Measurements from ENCODE around the gene MYO3B.

MYO3B gene

GRCh38 chr2:170235860-170236679 is 58.1 kb downstream of the MYO3B start:
- peak; percentile 76 for DNase-seq (ENCODE audit: low spot score)

GRCh38 chr2:170236680-170237047 is 58.7 kb downstream of the MYO3B start:
- DNase-seq (ENCODE audit: low spot score), result no peak

- no peak for DNase-seq (ENCODE audit: low spot score)
Measured at GRCh38 chr2:170237572-170238120, 59.7 kb downstream of the MYO3B start.

- no peak for DNase-seq (ENCODE audit: low spot score)
Measured at GRCh38 chr2:170238776-170239175, 60.8 kb downstream of the MYO3B start.

- no peak for DNase-seq (ENCODE audit: low spot score)
Measured at GRCh38 chr2:170240629-170241028, 62.7 kb downstream of the MYO3B start.

- no peak for DNase-seq (ENCODE audit: low spot score)
Measured at GRCh38 chr2:170241756-170242155, 63.8 kb downstream of the MYO3B start.

GRCh38 chr2:170243118-170243837 is 65.3 kb downstream of the MYO3B start:
- DNase-seq (ENCODE audit: low spot score), result no peak

GRCh38 chr2:170243898-170244297 is 66.0 kb downstream of the MYO3B start:
- DNase-seq (ENCODE audit: low spot score), result no peak

GRCh38 chr2:170244555-170244954 is 66.6 kb downstream of the MYO3B start:
- DNase-seq (ENCODE audit: low spot score), result no peak

- DNase-seq (ENCODE audit: low spot score), result no peak
Measured at GRCh38 chr2:170245312-170245711, 67.4 kb downstream of the MYO3B start.

GRCh38 chr2:170247333-170247732 is 69.4 kb downstream of the MYO3B start:
- no peak for DNase-seq (ENCODE audit: low spot score)

GRCh38 chr2:170247882-170248393 is 70.0 kb downstream of the MYO3B start:
- DNase-seq (ENCODE audit: low spot score), result no peak

GRCh38 chr2:170248574-170249393 is 70.8 kb downstream of the MYO3B start:
- no peak for DNase-seq (ENCODE audit: low spot score)

GRCh38 chr2:170249761-170250160 is 71.8 kb downstream of the MYO3B start:
- no peak for DNase-seq (ENCODE audit: low spot score)

- DNase-seq (ENCODE audit: low spot score), result no peak
Measured at GRCh38 chr2:170250584-170250983, 72.6 kb downstream of the MYO3B start.

- DNase-seq (ENCODE audit: low spot score), result no peak
Measured at GRCh38 chr2:170252414-170252813, 74.5 kb downstream of the MYO3B start.

GRCh38 chr2:170253721-170254230 is 75.8 kb downstream of the MYO3B start:
- DNase-seq (ENCODE audit: low spot score), result no peak

- no peak for DNase-seq (ENCODE audit: low spot score)
Measured at GRCh38 chr2:170254293-170254732, 76.4 kb downstream of the MYO3B start.

GRCh38 chr2:170255137-170255536 is 77.2 kb downstream of the MYO3B start:
- DNase-seq (ENCODE audit: low spot score), result no peak

GRCh38 chr2:170255971-170256370 is 78.0 kb downstream of the MYO3B start:
- DNase-seq (ENCODE audit: low spot score), result no peak

- no peak for DNase-seq (ENCODE audit: low spot score)
Measured at GRCh38 chr2:170258382-170258781, 80.4 kb downstream of the MYO3B start.

GRCh38 chr2:170260188-170260587 is 82.2 kb downstream of the MYO3B start:
- no peak for DNase-seq (ENCODE audit: low spot score)
